ENCODE data around the gene BHLHE23.

The BHLHE23 gene

DNA sequence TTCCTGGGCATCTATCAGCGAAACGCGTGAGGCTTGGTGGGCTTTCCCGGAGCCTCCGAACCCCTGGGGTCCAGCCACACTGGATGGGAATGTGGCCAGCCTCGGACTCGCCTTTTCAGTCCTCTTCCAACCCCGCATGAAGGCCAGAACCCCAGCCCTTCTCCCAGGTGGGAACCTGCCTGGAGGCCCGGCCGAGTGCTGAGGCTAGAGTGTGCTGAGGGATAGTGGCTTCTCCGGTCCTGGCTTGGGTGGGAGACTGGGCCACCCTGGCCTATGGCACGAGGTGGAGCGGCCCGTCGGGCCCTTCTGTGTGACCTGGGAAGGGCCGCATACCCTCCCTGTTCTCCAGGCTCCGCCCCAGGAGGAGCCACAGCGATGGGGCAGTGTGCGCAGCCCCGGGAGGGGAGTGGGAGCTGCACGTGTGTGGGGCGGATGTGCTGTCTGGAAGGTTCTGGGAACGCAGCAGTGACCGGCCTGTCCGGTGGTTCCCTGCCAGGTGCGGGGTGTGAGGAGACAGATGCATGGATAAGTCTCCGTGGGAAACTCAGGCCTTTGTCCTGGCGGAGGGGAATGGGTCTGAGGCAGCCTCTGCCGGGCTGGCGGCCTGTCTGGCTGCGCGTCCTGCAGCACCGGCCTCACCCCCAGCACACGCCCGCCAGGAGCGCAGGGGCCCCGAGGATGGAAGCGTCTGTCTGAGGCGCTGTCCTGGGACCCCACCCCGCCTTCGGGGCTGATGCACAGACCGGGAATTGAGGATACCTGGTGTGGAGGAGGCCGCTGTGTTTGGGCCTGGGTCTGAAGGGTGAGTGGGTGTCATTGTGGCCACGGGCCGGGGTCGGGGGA lies 1.1 kb upstream of the BHLHE23 start:
- DNase-seq, result no peak

DNA sequence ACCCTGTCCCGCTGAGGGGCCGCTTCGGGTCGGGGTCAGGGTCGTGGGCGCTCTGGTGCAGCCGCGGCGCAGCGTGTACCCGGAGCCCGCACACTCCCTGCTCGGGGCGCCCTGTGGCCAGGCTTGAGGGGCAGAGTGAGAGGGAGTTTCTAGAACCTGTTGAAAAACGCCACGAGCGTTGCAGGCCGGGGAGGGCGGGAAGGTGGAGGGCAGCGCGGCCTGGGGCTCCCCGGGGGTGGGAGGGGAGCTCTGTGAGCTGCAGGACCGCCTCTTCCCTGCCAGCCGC lies 539 bp upstream of the BHLHE23 start:
- DNase-seq, result no peak

DNA sequence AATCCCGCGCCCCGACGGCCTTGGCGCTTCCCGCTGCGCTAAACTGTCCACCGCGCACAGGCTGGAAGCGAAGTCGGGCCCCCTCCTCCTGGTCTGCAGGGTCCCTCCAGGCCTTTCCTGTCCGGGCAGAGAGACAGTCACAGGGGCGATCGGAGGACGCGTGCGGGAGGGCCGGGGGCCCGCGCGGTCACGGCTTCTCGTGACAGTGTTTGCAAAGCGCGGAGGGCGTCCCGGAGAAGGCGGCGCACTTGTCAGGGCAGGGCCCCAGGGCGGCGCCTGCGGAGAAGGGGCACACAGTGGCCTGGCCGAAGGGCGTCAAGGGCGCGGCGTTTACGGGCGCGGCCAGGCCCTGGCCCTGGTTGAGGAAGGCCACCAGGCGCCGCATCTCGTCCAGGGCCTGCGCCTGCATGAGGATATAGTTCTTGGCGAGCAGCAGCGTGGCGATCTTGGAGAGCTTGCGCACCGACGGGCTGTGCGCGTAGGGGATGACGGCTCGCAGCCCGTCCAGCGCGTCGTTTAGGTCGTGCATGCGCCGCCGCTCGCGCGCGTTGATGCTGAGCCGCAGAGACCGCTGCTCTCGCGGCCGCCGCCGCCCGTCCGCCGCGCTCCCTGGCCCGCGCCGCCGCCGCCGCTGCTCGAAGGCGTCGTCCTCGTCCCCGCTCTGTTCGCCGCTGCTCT lies 763 bp downstream of the BHLHE23 start:
- DNase-seq, result no peak

DNA sequence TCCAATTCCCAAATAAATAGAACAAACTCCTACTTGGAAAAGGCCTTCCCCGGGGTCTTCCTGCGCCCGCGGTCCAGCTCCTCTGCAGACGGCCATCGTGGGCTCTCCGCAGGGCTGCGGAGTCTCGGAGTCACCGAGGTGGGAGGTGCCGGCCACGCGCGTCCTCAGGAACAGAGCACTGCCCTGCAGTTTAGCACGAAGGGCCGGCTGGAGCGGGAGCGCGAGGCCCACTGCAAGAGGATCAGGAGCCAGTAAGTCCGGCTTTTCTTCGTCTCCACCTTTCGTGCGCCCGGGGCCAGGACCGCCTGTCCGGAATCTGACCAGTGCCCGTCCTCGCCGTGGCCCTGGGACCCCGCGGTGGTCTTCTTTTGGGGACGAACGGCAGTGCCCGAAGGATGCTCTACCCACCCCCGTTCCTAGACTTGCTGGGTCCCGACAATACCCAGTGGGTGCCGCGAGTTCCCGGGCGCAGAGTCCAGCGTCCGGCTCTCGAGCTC lies 1.4 kb downstream of the BHLHE23 start:
- no peak for DNase-seq

DNA sequence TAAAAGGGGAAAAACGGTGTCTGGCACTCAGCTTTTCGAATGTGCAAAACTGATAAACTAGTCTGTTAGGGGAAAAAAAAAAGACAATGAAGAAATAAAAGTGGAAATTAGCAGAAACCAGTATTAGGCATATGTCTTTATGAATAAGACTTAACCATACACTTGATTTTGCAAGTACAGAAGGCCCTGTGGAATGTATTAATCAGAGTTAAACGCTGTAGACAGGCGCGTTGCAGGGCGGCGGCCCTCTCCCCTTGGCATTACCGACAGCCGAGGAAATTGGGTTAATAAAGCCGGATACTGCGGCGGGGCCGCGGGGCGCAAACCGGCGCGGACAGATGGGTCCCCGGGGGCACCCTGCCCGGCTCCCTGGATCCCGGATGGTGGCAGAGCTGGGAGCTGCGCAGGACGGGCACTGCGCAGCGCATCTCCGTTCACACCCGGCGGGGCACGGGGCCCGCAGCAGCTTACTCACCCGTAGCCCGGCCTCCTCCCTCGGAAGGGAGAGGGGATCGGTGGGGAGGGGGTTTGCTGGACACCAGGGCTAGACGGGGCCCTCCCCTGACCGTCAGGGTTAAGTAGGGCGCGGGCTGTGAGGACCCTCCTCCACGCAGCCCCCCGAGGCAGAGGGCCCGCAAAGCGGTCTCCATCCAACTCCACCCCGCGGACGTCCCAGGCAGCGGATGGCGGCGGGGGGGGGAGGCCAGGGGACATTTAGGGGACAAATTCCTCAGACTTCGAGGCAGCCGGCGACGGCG lies 2.0 kb downstream of the BHLHE23 start:
- no peak for DNase-seq

DNA sequence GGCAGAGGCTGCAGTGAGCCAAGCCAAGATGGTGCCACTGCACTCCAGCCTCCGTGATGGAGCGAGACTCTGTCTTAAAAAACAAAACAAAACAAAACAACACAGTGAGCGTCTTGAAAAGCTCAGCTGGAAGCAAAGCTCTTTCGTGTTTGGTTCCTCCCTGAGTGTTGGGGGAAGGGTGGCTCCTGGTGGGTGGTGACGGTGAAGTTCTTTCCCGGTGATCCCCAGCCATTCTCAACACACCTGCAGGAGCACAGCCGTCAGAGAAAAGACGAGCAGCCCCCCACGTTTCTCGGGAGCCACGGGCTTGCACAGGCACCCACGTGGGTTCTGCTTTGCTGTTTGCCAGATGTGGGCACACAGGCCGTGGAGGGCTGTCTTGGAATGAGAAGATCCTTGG lies 3.2 kb downstream of the BHLHE23 start:
- DNase-seq, result no peak

DNA sequence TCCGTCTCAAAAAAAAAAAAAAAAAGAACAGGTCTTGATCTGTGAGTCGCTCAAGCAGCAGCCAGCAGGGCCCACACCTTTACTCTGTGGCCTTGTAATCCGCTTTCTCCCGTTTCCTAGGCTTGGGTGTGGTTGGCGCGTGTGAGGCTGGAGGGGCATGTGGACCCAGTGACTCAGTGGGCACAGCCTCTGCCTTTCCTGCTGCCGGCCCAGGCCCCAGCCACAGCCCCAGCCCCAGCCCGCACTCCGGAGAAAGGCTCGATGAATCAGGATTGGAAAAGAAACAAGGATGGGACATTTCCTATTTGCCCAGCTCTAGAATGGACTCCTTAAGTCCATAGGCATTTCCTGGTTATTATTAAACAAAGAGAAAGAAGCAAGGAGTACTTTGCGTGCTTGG lies 4.3 kb downstream of the BHLHE23 start:
- no peak for DNase-seq

DNA sequence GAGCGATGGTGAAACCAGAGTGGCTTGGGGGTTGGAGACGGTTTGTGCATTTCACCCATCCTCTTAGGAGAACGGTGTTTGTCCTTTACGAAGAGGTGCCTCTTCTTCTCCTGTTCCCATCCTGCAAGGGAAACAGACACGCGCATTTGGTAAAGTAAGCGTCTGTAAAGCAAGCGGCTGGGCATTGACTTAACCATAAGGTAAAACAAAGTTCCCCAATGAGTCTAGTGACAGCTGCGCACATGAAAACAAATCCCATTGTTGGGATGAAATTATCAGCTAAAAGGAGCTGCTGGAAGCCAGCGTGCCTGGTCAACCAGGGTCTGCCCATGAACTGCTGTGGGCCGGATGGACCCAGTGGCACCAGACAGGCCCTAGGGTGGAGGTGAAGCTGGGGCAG lies 5.8 kb downstream of the BHLHE23 start:
- DNase-seq, result no peak

DNA sequence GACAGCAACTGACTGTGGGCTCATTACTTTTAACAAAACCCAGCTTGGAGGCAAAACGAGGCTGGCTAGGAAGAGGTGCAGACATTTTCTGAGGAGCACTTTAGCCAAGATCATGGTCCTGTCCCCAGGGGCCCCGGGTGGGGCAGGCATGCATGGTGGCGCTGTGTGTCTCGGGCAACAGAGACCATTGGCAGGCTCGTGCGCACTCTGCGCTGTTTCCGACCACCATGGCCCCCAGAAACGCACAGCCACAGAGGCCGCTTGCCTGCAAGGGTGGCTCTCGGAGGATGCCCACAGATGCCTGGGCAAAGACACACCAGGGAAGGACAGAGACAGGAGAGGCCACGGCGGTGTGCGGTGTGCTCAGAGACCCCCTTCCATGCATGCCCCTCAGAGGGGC lies 6.7 kb downstream of the BHLHE23 start:
- DNase-seq, result no peak

DNA sequence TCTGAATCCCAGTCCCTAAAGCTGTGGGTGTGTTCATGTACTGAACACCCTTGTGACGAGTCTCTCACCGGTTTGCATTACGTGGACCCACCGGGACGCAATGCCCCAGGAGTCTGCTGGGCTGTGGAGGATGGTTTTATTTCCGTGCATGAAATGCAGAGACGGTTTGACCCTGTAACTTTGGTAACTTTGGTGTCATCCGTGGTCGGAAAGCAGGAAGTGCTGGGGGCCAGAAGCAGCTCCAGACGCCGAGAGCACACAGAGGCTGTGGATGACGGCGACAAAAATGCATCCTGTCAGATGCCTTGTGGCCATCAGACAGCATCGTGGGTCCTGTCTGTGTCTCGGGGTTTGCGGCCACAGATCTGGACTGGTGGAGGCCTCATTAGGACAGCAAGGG lies 7.2 kb downstream of the BHLHE23 start:
- DNase-seq, result no peak

DNA sequence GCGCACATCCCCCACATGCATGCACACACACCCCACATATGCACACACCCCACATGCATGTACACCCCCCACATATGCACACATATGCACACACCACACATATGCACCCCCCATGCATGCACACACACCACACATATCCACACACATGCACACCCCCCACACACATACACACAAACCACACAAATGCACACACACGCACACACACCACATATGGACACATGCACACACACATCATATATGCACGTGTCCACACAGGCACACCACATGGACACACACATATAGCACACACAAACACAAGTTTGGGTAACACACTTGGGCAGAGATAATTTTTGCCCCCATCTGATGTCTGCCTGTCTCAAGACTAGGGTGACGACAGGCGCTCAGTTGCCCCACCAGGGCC lies 8.3 kb downstream of the BHLHE23 start:
- no peak for DNase-seq

DNA sequence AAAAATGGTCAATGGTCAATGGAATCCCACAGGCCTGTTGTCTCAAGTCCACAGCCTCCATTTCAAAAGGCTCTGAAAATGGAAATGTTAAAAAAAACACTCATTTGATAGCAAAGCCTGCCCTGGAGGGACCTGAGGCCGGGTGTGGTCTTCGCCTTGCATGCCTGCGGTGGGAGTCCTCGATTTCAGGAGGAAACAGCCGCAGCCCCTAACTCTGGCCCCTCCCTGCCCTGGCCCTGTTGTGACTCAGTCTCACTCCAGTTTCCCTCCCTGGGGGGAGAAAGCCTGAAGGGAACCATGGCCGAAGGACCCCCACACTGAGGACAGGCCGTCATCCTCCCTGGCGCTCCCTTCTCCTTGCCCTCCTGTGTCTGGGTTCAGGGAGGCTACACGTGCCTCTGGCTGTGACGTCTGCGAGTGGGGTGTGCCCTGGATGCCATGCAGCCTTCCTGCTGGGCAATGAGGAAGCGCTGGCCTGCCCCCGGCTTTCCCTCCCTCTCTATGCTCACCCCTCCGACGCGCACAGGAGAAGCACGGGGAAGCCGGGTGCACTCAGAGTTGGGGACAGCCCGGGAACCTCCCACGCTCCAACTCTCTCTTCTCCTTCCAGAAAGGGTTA lies 9.2 kb downstream of the BHLHE23 start:
- no peak for DNase-seq

DNA sequence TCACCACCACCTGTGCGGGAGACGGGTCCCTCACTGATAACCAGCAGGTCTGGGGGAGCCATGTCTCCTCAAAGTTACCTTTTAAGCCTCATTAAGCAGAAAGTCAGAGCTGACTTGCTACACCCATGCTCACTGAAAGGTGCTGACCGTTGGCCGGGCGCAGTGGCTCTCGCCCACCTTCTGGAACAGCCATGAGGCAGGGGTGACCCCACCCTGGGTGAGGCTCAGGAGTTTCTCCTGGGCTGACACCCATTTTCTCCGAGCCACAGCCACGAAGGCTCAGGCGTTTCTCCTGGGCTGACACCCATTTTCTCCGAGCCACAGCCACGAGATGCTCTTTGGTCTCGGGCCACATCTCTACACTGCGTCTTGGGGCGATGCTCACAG lies 10.2 kb downstream of the BHLHE23 start:
- DNase-seq, result no peak

DNA sequence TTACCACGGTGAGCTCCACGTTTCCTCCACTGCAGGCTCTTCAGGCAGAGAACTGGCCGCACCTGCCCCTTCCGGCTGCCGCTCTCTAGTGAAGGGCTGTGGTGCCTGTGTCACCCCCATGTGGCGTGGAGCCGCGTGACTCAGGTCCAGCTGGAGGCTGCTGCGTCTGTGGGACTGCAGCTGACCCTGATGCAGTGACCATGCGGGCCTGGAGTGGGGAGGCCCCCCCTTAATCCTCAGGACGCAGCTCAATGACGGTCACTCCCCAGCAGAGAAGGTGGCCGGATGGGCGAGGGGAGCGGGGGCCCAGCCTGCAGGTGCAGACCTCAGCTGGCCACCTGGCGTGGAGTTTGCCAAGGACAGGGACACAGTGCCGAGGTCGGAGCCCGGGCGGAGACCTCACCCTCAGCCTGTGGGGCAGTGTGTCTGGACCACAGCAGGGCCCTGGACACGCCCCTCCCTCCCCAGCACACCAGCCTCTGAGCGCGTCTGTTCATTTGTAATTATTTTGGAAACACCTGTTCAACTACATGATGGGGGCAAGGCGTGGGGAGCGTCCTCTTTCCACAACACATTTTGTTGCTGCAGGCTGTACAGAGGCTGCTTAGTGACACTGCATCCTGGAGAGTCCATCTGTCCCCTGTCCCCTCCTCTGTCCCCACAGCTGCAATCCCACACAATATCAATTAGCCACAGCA lies 10.7 kb downstream of the BHLHE23 start:
- DNase-seq, result no peak

DNA sequence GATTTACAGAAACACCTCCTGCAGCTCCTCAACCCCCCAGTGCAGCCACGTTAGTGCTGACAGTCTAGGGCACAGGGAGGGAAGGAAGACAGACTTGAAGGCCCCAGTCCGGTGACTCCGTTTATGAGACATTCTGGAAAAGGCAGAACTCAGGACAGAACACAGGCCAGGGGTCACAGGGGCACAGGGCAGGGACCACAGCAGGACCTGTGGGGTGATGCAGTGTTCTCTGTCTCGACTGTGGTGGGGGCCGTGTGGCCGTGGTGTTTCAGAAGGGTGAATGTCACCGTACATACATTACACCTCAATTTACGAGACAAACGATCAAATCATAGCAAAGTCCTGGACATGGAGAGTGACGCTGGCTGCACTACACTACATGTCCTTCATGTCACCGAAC lies 11.3 kb downstream of the BHLHE23 start:
- no peak for DNase-seq

DNA sequence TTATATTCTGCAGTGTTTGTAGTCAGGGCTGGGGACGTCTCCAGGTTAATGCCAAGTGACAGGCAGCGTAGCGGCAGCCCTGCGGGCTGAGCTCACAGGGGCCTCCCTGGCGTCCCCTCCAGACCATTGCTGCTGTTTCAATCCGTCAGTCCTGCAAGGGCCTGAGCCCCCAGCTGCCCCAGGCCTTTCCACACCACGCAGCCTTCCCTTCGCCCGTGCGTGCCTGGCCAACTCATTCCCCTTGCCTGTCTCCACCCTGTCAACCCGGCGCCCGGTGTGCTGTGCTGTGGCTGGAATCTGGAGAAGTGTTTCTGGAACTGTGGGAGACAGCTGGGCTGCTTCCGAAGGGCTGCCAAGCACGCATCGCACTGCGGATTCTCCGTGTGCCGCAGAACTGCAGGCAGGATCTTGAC lies 11.9 kb downstream of the BHLHE23 start:
- no peak for DNase-seq

DNA sequence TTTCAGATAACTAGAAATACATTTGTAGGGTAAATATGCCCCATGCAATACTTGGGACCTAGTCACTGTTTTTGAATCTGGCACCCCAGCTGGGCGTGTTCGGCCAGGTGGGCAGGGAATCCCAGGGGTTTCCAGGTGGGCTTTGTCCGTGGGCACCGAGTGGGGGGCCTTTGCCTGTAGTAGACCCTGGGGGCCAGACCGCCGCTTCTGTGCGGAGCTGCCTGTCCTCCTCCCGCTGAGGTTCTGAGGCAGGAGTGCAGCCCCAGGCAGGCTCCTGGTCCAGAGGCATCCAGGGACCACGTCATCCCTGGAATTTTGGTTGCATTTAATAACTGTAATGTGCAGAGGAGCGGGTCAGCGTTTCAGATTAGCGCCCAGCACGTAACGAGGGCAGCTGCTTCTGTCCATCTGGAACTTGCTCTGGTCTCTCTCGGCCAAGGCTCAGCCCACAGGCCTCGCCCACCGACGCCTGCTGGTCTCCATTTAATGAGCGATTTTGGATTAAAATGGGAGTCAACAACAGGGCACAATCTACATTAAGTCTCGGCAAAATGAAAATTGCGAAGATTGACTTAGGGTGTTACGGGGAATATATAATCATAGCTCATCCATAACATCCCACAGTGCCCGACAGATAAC lies 12.8 kb downstream of the BHLHE23 start:
- no peak for DNase-seq

DNA sequence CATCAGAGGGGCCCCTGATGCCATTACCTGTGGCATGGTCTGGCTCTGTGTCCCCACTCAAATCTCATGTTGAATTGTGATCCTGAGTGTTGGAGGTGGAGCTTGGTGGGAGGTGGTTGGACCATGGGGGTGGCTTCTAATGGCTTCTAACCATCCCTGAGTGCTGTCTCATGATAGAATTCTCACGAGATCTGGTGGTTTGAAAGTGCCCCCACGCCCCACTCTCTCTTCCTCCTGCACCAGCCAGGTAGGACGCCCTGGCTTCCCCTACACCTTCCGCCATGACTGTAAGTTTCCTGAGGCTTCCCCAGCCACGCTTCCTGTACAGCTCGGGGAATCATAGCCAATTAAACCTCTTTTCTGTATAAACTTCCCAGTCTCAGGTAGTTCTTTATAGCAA lies 14.9 kb downstream of the BHLHE23 start:
- DNase-seq, result no peak

DNA sequence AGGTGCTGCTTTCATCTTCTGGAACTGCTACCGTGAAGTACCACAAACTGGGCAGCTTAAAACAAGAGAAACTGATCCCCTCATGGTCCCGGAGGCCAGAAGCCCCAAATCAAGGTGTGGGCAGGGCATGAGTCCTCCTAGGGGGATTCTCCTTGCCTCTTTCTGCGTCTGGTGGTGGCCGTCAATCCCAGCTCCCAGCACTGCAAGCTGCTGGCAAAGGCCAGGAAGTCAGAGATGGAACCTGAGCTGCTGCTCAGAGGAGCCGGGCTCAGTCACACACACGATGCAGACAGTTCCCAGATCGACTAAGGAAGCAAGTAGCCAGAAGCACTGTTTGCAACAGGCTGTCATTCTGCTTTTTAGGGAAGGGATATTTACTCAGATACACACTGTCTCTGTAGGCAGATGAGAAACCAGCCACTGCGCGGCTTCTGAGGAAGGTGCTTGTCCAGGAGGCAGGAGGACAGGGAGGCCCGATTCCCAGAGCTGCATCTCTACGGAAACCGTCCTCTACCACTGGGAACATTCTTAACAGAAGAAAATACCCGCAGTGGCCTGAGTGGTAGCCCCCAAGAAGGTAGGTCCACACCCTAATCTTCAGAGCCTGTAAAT lies 15.5 kb downstream of the BHLHE23 start:
- DNase-seq, result no peak

DNA sequence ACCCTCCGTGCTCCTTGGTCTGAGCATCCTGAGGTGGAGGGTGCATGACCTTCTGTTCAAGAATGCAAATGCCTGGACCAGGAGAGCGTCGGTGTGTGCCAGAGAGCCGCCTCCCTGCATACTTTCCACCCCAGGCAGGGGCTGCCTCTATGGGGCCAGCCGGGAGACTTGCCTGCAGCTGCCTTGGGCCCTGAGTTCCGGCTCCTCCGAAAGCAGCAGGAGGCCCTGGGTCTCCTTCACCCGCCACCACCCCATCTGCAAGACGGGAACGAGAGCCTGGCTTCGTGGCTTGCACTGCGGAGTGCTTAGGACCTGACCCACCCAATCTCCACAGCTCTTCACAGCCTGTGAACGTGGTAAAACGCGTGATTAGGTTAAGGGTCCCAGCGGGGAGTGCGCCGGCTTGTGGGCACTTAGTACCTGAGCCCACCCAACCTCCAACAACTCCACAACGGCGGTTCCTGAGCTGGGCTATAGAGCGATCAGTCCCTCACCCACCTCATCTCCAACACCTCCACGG lies 16.4 kb downstream of the BHLHE23 start:
- DNase-seq, result no peak

DNA sequence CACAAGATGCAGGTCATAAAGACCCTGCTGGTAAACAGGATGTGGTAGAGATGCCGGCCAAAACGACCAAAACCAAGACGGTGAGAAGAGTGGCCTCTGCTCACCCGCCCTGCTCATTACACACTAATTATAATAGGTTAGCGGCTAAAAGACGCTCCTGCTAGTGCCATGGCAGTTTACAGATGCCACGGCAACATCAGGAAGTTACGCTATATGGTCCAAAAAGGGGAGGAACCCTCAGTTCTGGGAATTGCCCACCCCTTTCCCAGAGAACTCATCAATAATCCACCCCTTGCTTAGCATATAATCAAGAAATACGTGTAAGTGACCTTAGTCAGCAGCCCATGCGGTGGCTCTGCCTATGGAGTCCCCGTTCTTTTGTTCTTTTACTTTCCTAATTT lies 17.6 kb downstream of the BHLHE23 start:
- DNase-seq, result no peak

DNA sequence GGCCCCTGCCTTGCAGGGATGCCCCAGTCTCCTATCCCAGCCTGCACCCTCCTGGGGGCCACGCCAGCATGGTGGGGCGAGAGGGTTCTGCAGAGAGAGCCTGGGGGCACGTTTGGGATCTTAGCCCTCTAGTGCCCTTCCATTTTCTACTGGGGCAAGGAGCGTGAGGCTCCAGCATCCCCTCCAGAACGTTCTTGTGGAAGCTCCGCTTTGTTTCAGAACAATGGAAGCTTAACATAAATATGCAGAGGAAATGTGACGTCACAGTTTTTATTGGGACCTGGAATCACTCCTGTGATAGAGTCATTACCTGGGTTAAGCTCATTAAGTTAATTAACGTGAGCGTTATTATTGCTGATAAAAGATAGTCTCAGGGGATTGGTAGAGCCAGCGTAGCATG lies 19.6 kb downstream of the BHLHE23 start:
- DNase-seq, result no peak

Measured in NCI-H2081 treated with DMSO at 0.1 percent for 48 hours (cell line).